Brain pericyte (primary cell): ENCODE data around the gene MBNL1.

Source experiments
- DNase-seq: peaks from one replicate; pipeline ENCODE4 v3.0.0-alpha.2; 2012; ENCODE audit warnings: low read depth, low spot score

Gene MBNL1

DNA sequence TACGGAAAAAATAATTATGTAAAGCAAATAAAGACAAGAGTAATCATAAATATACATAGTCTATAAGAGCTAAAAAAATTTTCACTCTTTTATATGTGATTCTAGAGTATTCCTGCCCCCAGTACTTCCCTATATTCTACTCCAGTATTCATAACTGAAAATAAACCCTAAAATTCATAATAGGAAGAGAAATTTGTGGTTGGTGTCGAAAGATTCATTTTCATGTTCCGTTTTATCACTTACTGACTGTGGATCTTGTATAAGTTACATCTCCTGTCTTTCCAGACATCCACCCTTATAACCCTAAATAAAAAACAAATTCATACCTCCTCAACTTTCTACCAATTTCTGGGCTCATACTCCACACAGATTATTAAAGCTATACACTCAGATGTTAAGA lies 16.0 kb upstream of the MBNL1 start:
- DNase-seq: no peak

DNA sequence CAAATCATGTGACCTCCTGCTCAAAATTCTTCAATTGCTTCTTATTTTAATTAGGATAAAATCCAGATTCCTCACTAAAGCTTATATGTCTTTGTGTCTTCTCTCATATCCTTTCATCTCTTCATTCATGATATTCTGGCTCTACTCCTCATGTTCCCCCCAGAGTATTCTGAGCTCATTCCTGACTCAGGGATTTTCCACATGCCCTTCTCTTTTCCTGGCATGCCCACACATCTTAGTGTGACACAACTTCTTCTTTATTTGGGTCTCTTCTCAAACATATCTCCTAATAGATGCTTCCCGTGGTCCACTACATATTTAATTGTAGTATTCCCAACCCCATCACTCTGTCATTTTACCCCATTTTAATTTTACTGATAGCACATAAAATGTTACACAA lies 15.2 kb upstream of the MBNL1 start:
- no peak for DNase-seq

DNA sequence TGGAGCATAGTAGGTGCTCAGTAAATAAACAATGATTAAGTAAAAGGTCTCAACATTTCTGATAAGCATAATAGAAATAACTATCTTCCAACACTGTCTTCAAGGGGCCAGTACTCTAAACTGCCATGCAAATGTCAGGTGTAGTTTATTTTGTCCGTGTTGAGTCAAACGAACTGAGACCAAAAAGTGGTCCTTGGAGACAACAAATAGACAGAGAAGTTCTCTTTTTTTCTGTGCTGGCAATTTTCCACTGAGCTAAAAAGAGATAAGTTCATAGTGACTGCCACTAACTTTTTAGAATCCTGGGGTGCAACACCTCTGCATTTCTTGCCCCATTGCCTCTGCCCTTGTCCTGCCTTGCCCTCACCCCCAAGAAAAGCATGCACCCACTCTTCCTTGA lies 14.7 kb upstream of the MBNL1 start:
- DNase-seq: no peak

DNA sequence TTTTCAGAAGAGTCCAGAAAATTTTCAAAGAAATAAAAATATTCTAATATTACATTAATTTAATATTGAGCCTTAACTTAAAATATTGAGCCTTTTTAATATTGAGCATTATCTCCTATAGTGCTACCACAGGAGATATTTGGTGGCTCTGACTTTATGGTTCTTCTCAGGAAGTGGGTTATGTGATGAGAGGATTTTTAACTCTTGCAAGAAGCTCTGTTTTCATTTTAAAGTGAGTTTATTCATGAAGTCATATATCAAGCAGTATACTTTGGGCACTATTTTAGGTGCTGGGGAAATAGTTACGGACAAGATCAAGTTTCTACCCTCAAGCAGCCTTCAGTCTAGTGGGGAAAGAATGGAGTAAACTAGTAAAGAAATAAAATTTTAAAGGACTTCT lies 13.4 kb upstream of the MBNL1 start:
- no peak for DNase-seq

DNA sequence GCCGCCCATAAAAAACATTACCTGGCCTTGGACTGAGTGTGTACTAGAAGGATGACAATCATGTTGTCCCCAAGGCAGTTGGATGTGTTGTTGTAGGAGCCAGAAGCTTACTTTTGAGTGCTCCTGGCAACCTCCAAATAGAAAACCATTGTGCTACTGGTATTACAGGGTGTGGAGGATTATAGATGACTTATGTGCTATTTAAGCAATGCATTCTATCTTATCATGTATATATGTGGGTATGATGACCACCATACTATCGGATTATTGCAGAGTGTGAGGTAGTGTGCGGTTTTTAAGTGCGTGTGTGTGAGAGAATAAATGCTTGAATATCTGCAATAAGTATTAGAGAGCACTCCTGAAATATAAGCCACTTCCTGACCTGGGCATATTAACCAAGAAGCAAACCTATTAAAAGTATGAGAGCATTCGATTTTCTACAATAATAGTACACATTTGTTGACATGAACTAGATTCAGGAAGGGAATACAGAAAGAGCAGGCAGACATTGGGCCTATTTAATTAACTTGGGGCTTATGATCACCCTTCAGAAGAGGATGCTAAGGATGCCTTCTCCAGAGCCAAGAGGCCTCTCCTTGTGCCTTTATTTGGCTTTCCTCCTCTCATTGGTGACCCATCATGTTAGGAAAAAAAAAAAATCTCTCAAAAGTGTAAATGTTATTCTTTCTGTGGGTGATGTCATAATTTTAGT lies 11.7 kb upstream of the MBNL1 start:
- DNase-seq: no peak

DNA sequence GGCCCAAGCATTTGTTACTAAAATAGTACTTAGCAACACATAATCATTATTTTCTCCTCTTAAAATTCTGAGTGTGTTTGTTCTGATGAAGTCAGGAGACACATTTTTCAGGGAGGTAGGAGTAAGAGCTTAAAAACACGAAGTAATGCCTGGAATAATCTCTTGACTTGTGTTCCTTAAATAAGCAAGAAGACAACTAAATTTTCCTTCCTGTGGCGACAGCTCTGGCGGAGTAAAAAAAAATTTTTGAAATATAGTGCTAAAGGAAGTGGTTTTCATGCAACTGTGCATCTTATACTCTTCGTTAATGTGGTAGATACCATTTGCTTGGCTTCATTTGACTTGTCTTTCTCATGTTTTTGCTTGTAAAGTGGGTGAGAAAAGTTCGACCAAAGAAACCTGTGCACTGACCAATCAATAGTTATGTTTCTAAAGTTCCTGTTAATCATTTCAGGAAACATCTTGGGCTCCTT lies 11.1 kb upstream of the MBNL1 start:
- no peak for DNase-seq

DNA sequence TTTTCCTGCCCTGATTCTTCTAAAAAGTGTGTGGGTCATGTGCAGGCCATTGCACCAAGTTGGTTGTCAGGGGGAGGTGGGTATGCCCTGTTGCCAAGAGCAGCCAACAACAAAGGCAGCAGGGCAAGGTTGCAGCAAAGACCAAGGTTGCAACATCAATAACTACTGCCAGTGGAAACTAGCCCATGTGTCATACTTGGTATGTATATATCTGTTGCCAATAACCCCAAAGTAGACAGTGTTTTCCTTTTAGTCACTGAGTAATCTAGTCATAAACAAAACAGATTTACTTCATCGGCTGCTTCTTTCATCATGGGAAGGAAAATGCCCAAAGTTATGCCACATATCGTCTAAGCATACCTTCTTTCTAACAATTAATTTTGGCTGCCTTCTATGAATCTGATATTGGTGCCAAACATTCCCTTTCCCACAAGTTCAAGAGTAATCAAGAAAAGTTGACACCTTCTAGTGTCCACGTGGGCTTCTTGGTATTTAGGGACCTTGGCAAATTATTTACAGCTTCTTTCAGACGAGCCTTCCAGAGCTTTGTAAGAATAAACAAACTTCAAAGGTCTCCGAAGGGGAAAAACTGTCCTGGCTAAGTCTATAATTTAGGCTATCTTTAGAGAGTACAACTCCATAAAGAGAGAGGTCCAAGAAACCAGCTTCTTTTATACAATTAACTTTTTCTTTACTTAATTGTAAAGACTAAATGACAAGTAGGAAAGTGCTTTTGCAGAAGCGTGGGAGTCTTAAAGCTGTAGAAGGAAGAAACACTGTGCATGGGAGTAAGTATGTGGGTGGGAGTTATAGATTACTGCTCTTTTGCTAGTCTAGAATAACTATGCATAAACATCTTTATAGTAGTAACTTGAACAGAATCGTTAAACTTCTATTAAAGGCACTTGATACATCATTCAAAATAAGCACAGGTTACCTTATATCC lies 10.0 kb upstream of the MBNL1 start:
- DNase-seq: peak; percentile 86

DNA sequence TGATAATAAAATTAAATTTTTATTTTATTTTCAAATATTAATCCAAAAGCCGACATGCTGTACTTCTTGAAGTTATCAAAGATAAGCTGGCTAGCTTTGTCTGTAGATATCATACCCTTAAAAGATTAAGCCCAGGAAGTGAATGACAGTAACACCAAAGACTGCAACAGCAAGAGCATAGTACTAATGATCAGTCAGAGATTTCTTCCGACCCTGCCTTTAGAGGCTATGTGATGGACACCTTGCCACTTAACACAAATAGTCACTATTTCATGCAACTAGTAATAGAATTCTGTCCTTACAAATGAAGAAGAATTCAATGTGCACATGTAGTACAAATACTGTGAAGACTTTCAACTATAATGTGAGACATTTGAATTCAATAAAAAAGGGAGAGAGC lies 9.3 kb upstream of the MBNL1 start:
- DNase-seq: no peak

DNA sequence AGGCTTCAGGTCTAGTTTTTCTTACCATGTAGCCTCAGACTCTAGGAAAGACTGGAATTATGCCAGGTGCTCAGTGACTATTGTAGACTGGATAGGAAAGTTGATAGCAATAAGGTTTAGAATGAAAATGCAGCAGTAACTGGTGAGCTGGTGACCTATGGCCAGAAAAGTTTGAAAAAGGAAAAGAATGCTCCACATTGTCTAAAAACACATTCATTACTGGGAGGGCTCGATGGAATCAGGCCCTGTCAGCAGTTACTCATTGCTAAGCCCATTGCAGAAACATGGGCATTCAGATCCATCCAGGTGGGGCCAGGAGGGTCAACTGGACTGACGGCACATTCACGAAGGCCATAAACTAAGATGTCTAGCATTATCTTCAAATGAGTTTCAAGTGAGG lies 8.7 kb upstream of the MBNL1 start:
- no peak for DNase-seq

DNA sequence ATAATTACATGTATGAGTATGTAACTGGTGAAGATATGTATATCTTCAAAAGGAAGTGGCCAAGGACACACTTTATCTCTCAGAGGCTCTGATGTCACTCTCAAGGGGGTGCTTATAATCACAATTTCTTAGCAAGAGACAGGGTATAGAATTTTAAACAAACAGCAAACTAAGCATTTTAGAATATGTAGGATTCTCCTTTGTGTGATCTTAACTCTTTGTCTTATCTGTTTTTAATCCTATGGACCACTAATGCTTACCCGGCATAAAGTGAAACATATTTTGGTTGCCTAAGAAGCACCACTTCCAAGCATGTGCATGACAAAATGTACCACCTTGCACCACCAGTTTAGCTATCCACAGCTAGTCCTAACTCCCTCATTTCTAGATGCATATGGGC lies 8.2 kb upstream of the MBNL1 start:
- no peak for DNase-seq

DNA sequence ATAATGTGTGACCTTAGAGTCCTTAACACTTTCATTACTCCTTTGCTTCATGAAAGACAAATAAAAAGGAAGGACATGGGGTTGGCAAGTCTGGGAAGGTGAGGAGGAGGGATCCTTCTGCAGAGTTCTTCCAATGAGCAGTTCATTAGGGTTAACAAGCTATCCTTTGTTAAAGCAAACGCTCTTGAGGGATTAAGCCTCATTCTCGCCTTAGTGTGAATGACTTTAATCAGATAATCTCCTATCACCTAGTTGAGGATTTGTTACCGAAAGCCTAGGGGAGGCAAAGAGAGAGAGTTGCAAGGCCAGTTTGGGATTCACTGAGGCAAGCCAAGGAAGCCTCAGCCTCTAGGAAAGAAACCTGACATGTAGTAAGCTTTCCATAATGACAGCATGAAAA lies 7.4 kb upstream of the MBNL1 start:
- no peak for DNase-seq

DNA sequence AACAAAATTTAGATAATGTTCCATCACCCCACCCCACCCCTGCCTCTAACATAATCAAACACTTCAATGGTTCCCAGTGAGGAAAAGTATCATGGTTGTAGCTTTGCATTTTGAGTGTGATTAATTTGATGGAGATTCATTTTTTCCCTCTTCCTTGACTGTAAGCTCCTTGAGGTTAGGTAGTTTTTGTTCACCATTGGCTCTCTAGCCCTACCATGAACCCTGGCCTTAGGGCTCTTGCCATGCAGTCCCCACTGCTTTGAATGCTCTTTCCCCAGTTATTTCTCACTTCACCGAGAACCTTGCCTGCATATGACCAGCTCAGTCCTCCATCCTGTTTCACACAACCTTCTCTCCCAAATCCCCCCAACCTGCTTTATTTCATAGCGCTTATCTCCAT lies 5.0 kb upstream of the MBNL1 start:
- DNase-seq: no peak

DNA sequence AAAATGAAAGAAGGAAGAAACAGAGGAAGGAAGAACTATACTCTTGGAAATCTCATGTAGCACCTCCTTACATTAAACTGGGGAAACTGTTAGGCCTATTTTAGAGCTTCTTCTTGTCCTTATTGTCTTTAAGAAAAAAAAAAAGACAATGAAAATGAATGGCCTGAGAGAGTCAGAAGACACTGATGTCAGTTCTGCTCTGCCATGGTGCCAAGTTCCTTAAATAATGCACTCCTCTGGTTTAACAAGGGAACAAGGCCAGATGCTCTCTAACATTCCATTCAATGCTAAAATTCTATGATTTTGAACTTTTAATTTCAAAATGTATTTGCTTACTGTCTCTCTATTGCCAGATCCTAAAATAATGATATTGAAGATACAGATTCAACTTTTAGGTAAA lies 4.4 kb upstream of the MBNL1 start:
- no peak for DNase-seq

DNA sequence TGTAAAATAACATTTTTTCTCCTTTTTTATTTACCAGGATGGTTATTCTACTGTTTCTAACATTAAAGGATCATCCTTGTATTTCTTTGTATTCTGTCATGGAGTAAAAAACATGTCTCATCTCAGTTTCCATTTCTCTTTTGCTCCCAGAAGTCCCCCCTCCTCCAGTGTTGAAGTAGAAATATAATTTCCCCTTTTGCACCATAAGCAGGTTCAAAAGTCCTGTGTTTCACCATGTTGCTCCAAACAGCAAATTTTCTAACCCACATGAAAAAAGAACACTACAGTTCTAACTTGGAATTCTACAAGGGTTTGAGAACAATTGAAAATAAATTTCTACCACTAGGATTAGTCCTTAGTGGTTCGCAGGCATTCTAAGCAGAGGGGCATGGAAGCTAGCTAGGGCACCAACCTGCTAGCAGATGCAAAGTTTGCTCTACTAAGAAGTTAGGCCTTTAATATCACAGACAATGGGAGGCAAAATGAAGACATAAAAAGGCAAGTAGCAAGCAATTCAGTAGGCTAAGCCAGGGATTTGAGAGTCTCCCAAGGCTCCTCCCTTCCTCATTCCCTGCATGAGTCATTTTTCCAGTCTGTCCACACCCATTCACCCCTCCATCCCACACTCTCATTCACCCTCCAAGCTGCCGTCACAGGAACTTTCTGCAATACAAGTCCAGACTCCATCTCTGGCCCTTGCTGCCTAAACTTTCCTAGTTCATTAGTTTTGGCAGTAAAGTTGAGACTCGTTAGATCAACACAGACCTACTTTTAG lies 2.3 kb upstream of the MBNL1 start:
- DNase-seq: peak; percentile 61

DNA sequence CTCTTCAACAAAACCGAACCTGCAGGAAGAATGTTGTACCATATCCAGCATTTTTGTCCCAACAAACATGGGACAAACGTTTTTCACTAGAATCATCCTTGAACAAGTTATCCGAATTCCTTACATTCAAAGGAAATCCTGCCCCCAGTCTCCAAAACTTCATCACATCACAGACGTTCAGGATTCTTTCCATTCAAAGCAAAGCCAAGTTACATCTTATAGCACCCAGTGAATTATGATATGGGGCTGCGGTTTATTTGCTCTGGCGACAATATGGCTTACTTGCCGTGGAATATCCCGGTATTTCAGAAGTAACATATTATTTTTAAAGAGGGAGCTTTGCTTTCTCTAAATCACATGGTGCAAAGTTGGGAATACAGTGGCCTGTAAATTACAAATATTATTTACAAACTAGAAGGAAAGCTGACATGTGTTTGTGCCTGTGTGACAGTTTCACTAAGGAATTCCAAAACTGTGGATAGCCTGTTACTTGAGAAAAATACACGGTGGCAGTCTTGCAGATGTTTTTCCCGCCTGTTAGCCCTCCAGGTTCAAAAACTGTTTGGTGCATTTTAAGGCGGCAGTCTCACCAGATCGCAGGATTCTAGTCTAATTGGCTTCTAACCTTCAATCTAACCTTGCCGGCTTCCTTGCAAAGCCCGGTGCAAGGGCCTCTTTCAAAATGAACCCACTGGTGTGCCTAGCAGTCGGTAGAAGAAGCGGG lies 736 bp upstream of the MBNL1 start:
- no peak for DNase-seq

DNA sequence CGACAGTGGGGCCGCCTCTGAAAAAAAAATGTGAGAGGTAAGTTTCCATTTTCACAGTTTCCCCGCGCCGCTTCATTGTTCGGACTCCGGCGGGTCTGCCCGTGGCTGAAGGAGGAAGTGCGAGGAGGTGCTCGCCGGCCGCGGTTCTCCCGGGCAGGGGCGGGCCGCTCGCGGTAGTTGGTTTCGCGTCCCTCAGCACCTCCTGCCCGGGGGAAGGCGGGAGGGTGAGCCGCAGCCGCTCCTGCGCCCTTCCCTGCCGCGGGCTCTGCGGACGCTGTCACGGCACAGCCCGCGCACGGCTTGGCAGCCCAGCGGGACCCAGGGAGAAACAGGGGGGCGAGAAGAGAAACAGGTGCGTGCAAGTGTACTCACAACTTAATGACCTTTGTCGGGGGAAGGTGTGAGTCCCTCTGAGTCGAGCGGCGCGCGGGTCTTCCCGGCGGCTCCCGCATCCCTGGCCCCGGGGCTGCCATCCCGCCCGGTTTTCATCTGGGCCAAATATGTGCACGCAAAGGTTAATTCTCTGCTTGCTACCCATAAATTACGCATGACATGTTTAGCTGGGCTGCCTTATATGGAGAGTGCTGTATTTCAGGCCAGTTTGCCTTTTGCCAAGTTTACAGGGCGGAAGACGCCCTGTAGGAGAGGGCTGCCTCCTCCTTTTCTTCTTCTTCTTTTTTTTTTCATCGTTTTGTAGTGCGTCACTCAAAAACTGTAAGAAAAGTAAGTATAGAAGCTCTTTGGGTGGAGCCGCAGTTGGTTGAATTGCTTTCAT lies 514 bp downstream of the MBNL1 start:
- DNase-seq: peak; percentile 41

DNA sequence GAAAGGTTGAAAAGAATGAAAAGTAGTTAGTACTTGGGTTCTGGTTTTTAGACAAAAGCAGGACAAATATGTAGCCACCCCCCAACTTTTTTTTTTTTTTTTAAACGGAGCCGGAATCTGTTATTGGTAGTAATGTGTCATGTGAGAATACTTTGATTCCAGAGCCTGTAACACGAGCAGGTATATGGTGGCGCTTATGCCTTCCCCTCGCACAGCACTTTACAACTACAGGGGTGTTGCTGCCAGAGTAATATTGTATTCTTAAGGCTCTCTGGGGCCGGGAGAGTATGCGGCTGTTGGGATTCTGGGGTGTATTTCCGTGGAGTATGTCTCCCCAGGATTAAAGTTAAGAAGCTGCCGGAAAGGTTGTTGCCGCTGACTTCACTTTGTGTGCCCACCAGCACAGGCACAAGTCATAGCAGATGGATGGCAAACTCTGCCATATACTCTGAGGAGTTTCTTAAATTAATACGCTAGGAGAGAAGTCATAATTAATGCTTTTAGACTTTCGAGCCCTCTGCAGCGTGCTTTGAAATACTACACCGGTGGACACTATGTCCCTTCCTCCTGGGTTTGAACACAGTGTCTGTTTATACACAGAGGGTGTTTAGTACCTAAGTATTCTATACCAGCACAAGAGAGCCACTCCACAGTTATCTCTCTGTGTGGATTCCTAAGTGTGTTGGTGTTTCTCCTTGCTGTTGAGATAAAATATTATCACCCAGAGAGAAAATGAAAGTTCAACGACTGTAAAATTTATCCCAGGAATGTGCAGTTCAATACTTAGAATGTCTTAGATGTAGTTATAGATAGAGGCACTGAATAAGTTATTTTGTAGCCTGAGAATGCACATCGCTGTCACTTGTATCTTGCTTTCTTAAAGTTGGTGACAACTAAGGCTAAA lies 1.4 kb downstream of the MBNL1 start:
- peak; percentile 29 for DNase-seq

DNA sequence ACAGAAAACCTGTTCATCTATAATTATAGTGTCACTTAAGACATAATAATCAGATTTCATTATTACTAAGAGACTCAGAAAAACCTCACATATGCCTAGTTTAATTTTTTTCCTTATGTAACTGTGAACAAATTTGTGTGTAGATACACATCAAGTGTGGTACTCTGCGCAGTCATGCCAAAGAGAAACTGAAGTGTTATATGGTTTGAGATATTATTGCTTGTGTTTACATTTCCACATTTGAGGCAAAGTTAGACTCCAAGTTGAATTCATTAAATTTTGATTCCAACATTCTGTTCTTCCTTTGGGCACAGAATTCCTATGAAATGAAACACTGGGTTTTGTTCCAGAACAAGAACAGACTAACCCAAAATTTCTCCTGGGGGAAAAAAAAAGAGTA lies 2.2 kb downstream of the MBNL1 start:
- no peak for DNase-seq

DNA sequence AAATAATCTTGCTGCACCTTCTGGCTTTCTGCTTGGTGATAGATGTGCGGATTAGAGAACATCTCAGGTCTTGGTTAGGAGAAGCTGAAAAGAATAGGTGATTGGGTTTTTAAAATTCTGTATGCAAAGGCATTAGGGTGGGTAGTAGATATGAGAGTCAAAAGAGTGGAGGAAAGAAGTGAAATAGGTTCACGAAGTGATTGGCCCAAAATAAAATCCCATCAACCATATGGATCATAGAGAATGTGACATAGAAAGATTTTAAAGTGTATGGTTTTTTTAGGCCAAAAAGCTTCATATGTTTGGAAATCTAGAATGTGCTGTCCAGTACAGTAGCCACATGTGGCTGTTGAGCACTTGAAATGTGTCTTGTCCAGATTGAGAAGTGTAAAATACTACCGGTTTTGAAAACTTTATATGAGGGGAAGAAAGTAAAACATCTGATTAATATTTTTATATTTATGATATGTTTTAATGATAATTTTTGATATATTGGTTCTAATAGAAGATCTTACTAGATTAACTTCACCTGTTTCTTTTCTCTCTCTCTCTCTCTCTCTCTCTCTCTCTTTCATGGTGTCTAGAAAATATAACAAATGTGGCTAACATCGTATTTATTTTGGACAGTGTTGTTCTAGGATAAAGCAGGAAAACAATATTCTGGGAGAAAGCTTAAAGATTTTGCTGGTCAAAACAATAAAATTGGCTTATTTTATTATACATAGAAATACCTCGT lies 2.9 kb downstream of the MBNL1 start:
- no peak for DNase-seq
